H9 (cell line): ENCODE data around the gene TMEM178B. TPM values are rescaled to one million over a fixed set of nuclear protein-coding genes. Genes with fewer than 3 reads are reported as not detected.

Experiments used
- DNase-seq: peaks from one replicate; pipeline ENCODE4 v3.0.0-alpha.2; 2017
- H2AFZ ChIP-seq: one replicate; pipeline ENCODE4 v1.6.1; 2013; ENCODE audit warnings: mild to moderate bottlenecking, low read length, control low read depth, moderate library complexity
- H2AK5ac ChIP-seq: 2 replicates; pipeline ENCODE4 v1.6.1; 2013; ENCODE audit warnings: low read length, control low read depth, mixed read lengths; ENCODE audit not compliant: insufficient read length
- H2BK120ac ChIP-seq: one replicate; pipeline ENCODE4 v1.6.1; 2013; ENCODE audit warnings: low read depth, mild to moderate bottlenecking, low read length, control low read depth, inconsistent platforms; ENCODE audit not compliant: poor library complexity, severe bottlenecking
- H2BK12ac ChIP-seq: 2 replicates; pipeline ENCODE4 v1.6.1; 2013; ENCODE audit warnings: low read length, control low read depth, mixed read lengths, low read depth; ENCODE audit not compliant: insufficient read length
- H2BK15ac ChIP-seq: 2 replicates; pipeline ENCODE4 v1.6.1; 2013; ENCODE audit warnings: low read depth, low read length, control low read depth
- H2BK20ac ChIP-seq: one replicate; pipeline ENCODE4 v1.6.1; 2013; ENCODE audit warnings: low read depth, mild to moderate bottlenecking, low read length, control low read depth, inconsistent platforms; ENCODE audit not compliant: poor library complexity, severe bottlenecking
- H2BK5ac ChIP-seq: 2 replicates; pipeline ENCODE4 v1.6.1; 2013; ENCODE audit warnings: low read length, control low read depth, mixed read lengths; ENCODE audit not compliant: insufficient read length
- H3K14ac ChIP-seq: 2 replicates; pipeline ENCODE4 v1.6.1; 2013; ENCODE audit warnings: low read length, control low read depth; ENCODE audit not compliant: insufficient read depth
- H3K18ac ChIP-seq: 2 replicates; pipeline ENCODE4 v1.6.1; 2013; ENCODE audit warnings: low read depth, mild to moderate bottlenecking, mixed read lengths, low read length, control low read depth; ENCODE audit not compliant: insufficient read length
- H3K23ac ChIP-seq: 2 replicates; pipeline ENCODE4 v1.6.1; 2013; ENCODE audit warnings: low read length, control low read depth, mixed read lengths, low read depth; ENCODE audit not compliant: insufficient read length
- H3K23me2 ChIP-seq: 2 replicates; pipeline ENCODE4 v1.6.1; 2013; ENCODE audit warnings: low read depth, mild to moderate bottlenecking, mixed read lengths, low read length, control low read depth; ENCODE audit not compliant: insufficient read length, poor library complexity, severe bottlenecking
- H3K27ac ChIP-seq: 2 replicates; pipeline ENCODE4 v1.5.1; 2013; ENCODE audit warnings: low read length, control low read depth, mixed read lengths, low read depth; ENCODE audit not compliant: insufficient read length
- H3K27me3 ChIP-seq: 2 replicates; pipeline ENCODE4 v1.6.1; 2013; ENCODE audit warnings: low read length, control low read depth, inconsistent platforms; ENCODE audit not compliant: insufficient read depth
- H3K4ac ChIP-seq: 2 replicates; pipeline ENCODE4 v1.6.1; 2013; ENCODE audit warnings: low read depth, mild to moderate bottlenecking, control low read depth, inconsistent platforms, low read length, moderate library complexity
- H3K4me1 ChIP-seq: 2 replicates; pipeline ENCODE4 v1.6.1; 2013; ENCODE audit warnings: low read length, control low read depth, inconsistent platforms; ENCODE audit not compliant: insufficient read depth
- H3K4me2 ChIP-seq: 2 replicates; pipeline ENCODE4 v1.6.1; 2013; ENCODE audit warnings: low read length, control low read depth, mixed read lengths; ENCODE audit not compliant: insufficient read length, insufficient read depth
- H3K56ac ChIP-seq: 2 replicates; pipeline ENCODE4 v1.6.1; 2013; ENCODE audit warnings: low read depth, mild to moderate bottlenecking, mixed read lengths, low read length, control low read depth; ENCODE audit not compliant: insufficient read length
- H3K79me1 ChIP-seq: 2 replicates; pipeline ENCODE4 v1.6.1; 2013; ENCODE audit warnings: low read depth, mild to moderate bottlenecking, moderate library complexity, low read length, control low read depth, inconsistent platforms; ENCODE audit not compliant: insufficient read depth, poor library complexity, severe bottlenecking
- H3K79me2 ChIP-seq: 2 replicates; pipeline ENCODE4 v1.6.1; 2013; ENCODE audit warnings: low read length, control low read depth, inconsistent platforms; ENCODE audit not compliant: insufficient read depth
- H3K9ac ChIP-seq: 2 replicates; pipeline ENCODE4 v1.6.1; 2013; ENCODE audit warnings: low read length, control low read depth, mixed read lengths; ENCODE audit not compliant: insufficient read length; ENCODE audit errors: extremely low read depth
- H3K9me3 ChIP-seq: one replicate; pipeline ENCODE4 v1.6.1; 2013; ENCODE audit warnings: low read depth, low read length, inconsistent platforms; ENCODE audit not compliant: control insufficient read depth
- H3T11ph ChIP-seq: one replicate; pipeline ENCODE4 v1.6.1; 2013; ENCODE audit warnings: mild to moderate bottlenecking, low read length, control low read depth, inconsistent platforms
- H4K20me1 ChIP-seq: one replicate; pipeline ENCODE4 v1.6.1; 2013; ENCODE audit not compliant: control insufficient read depth, insufficient read length, insufficient read depth
- H4K5ac ChIP-seq: 2 replicates; pipeline ENCODE4 v1.6.1; 2013; ENCODE audit warnings: low read depth, mild to moderate bottlenecking, mixed read lengths, low read length, control low read depth; ENCODE audit not compliant: insufficient read length
- H4K8ac ChIP-seq: replicated peaks from 2 replicates; pipeline ENCODE4 v1.6.1; 2013; ENCODE audit warnings: low read length, control low read depth, mixed read lengths, low read depth; ENCODE audit not compliant: insufficient read length
- H4K91ac ChIP-seq: 2 replicates; pipeline ENCODE4 v1.6.1; 2013; ENCODE audit warnings: low read depth, mild to moderate bottlenecking, moderate library complexity, mixed read lengths, low read length, control low read depth; ENCODE audit not compliant: insufficient read length
- H3K27ac Mint-ChIP-seq, 3 experiments: 2 replicates in 2 of 3; 3 replicates in 1 of 3; pipeline ENCODE4 v1.8.0; 2020 to 2021; ENCODE audit warnings: mixed read lengths in 3 of 3, mild to moderate bottlenecking in 1 of 3, moderate library complexity in 1 of 3
- H3K27me3 Mint-ChIP-seq: 2 replicates; pipeline ENCODE4 v1.8.0; 2021; ENCODE audit warnings: low read depth, mild to moderate bottlenecking, moderate library complexity, mixed read lengths
- H3K36me3 Mint-ChIP-seq, 3 experiments: 2 replicates in 2 of 3; 3 replicates in 1 of 3; pipeline ENCODE4 v1.8.0; 2020 to 2021; ENCODE audit warnings: low read depth in 3 of 3, mixed read lengths in 3 of 3; ENCODE audit not compliant: insufficient read depth in 1 of 3
- H3K4me1 Mint-ChIP-seq, 2 experiments: 2 replicates each; pipeline ENCODE4 v1.8.0; 2020; ENCODE audit warnings: mixed read lengths in 2 of 2
- H3K4me3 Mint-ChIP-seq, 2 experiments: 2 replicates in 1 of 2; 3 replicates in 1 of 2; pipeline ENCODE4 v1.8.0; 2020 to 2021; ENCODE audit warnings: mild to moderate bottlenecking in 2 of 2, mixed read lengths in 2 of 2, moderate library complexity in 1 of 2
- H3K9me3 Mint-ChIP-seq, 2 experiments: 2 replicates in 1 of 2; 3 replicates in 1 of 2; pipeline ENCODE4 v1.8.0; 2020; ENCODE audit warnings: mild to moderate bottlenecking in 2 of 2, mixed read lengths in 2 of 2, moderate library complexity in 1 of 2
- CTCF ChIP-seq: fragments of 200-600 bp; sonication (generic); conservative IDR thresholded peaks from 3 replicates; pipeline ENCODE4 v1.8.0; 2021; ENCODE audit warnings: antibody characterized with exemption, mild to moderate bottlenecking
- WGBS: extraction: QIAGEN DNeasy Blood & Tissue Kit; methylation state at CpG from one replicate; pipeline ENCODE4 v1.1.7; 2013; ENCODE audit warnings: missing lambda C conversion rate, low lambda C conversion rate, mixed read lengths; ENCODE audit not compliant: insufficient read length; ENCODE audit errors: extremely low coverage; 5-methylcytosine and 5-hydroxymethylcytosine counted together
- total RNA-seq: library from RNA; stranded (reverse); gene quantifications from 2 replicates; pipeline ENCODE4 v1.2.1, GENCODE V29; 2021

TMEM178B gene
- total RNA-seq, 1 experiment from 2014 or later: 11.3 TPM

GRCh38 chr7:141178486-141179135, 104.7 kb downstream of the TMEM178B start:
- no peak overlapping the region for H2AFZ ChIP-seq
- no peak overlapping the region for H3K18ac ChIP-seq
- H2BK120ac ChIP-seq: no peak overlapping the region
- no peaks in the 10 kb centered on the region for H4K20me1 ChIP-seq
- no peak overlapping the region for H4K91ac ChIP-seq
- H3K79me1 ChIP-seq: no peaks in the 10 kb centered on the region
- H3K23ac ChIP-seq: no peak overlapping the region
- no peak overlapping the region for H3K27ac ChIP-seq
- H2BK20ac ChIP-seq: no peak overlapping the region
- no peak overlapping the region for H2BK12ac ChIP-seq
- no peak for DNase-seq
- H2AK5ac ChIP-seq: no peak overlapping the region
- 0 out of 7 replicates have a peak, but pooled peaks cover 0 to 1% (median 0%) of the 10 kb centered on the region in 3 experiments for H3K36me3 Mint-ChIP-seq
- no peaks in the 10 kb centered on the region for H3K4me1 ChIP-seq
- H3K4me2 ChIP-seq: no peak overlapping the region
- no peaks in the 10 kb centered on the region for H3K23me2 ChIP-seq
- H3K4me1 Mint-ChIP-seq: no peaks in the 10 kb centered on the region
- no peak overlapping the region for H3T11ph ChIP-seq
- no peak overlapping the region for H3K27ac Mint-ChIP-seq
- H3K9me3 ChIP-seq: no peaks in the 10 kb centered on the region
- no peaks in the 10 kb centered on the region for H3K27me3 Mint-ChIP-seq
- no peak overlapping the region for H4K5ac ChIP-seq
- H2BK5ac ChIP-seq: no peak overlapping the region
- H3K79me2 ChIP-seq: no peaks in the 10 kb centered on the region
- H3K4me3 Mint-ChIP-seq: no peak overlapping the region
- H3K4ac ChIP-seq: no peak overlapping the region
- H3K9me3 Mint-ChIP-seq: peaks cover 0 to 3% of the 10 kb centered on the region in 2 experiments; a peak in 1 of 5 replicates
- no peak overlapping the region for H3K14ac ChIP-seq
- no peak overlapping the region for H2BK15ac ChIP-seq
- H3K56ac ChIP-seq: no peak overlapping the region
- no peak for TF ChIP-seq CTCF
- H3K27me3 ChIP-seq: no peaks in the 10 kb centered on the region
- no peak overlapping the region for H3K9ac ChIP-seq
- no peak overlapping the region for H4K8ac ChIP-seq
- WGBS: no CpG with 5 or more reads among the region's 8 CpGs
